GM19351 (cell line): Measurements from ENCODE around the gene NPAS3.

ENCODE experiments used
- ATAC-seq: cut with Tn5 transposase; IDR thresholded peaks from one replicate; pipeline ENCODE4 v1.9.1; 2021; ENCODE audit warnings: mild to moderate bottlenecking, moderate library complexity; ENCODE audit not compliant: unreplicated experiment

NPAS3 gene

DNA sequence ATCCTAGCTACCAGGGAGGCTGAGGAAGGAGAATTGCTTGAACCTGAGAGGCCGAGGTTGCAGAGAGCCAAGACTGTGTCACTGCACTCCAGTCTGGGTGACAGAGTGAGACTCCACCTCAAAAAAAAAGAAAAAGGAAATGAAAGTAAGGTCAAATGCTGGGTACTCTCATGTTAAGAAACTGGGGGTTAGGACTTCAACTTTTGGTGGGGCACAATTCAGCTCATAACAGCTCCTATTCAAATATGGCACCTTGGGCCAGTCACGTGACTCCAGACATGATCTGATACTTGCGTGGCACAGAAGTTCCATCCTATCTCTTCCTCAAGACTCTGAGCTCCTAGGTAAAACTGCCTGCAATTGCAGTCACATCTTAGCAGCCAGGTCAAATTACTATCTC is 869.5 kb downstream of the NPAS3 start:
- ATAC-seq, result no peak

DNA sequence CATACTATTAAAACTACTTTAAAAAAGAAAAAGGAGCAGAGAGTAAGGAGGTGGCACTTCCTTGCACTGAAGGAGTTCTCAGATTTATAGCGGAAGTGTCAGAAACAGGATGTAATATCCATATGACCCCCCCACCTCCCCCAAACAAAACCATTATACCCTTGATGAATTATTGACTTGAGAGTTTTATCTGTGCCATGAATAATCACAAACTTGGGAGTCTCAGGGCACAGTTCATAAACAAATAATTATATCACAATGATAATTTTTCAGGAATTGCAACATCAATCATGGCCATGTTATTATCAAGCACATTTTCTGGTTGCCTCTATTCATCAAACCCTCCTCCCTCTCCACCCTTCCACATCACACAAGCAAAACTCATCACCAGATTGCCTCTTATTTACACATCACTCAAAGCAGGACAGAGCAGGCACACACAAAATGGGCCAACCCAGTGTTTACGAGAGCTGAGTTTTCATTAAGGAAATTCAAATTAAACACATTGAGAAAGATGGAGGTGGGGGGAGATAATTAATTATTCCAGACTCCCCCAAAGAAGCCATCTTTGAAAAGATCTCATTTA is 870.8 kb downstream of the NPAS3 start:
- no peak for ATAC-seq

DNA sequence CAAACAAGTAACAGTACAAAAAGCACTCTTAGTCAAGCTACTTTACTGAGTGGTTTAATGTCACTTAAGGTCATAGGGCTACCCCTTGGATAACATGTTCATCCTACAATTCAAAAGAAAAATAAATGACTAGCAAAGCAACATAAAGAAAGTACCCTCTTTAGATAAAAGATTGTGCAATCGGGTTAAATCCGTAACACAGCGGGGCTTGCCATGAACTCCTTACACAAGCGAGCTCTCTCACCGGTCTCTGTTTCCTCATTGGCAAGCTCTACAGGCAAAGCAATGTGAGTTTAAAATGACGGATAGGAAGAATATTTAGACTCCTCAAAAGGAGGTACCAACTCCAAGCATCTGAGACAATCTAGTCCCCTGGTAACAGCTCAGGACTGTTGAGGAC is 871.6 kb downstream of the NPAS3 start:
- no peak for ATAC-seq

DNA sequence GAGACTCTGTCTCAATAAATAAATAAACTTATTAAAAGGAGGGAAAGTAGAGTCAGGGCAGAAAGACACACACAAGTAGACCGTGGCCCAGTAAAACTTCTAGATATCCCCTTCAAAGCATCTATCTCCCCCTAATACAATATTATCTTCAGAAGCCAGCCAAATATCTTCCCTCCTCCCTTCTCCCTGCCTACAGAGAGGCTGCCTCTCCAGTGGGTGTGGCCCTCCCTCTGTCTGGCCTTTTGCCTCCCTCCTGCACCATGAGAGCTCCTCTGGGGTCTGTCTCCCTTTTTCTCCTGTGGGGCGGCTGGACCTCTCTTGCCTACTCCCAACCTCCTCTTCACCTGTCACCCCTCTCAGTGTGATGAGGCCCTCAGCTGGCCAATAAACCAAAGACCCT is 873.0 kb downstream of the NPAS3 start:
- ATAC-seq, result no peak

DNA sequence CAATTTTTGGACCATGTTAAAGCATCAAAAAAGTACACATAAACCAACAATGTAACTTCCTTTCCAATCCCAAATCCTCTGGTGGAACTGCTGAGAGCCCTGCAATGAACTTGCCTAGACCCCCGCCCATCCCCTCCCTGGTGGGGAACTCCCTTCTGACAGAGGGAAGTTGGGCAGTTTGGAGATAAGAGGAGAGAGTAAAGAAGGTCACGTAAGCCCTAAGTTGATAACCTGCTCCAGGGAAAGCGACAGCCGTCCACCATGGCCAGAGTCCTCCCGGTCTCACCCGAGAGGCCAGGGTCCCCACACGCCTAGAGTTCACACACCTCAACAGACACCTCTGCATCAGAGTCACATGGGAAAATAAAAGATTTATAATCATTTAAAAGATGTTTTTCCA is 873.5 kb downstream of the NPAS3 start:
- no peak for ATAC-seq

DNA sequence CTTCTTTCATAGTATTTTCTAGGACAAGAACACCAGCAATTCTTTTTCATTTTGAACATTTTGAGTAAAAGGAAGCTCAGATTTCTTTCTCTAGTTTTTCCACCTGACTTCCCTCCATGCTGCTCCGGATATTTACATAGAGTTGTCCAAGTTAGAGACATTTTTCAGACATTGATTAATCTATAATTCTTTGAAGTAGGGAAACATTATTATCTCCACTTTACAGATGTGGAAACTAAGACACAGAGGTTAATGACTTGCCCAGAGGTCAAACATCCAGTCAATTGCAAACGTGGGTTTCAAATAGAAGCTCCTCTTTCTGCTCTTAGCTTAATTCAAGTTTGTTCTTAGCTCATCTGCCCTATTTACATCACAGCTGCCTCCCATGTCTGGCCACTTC is 873.9 kb downstream of the NPAS3 start:
- ATAC-seq, result no peak

DNA sequence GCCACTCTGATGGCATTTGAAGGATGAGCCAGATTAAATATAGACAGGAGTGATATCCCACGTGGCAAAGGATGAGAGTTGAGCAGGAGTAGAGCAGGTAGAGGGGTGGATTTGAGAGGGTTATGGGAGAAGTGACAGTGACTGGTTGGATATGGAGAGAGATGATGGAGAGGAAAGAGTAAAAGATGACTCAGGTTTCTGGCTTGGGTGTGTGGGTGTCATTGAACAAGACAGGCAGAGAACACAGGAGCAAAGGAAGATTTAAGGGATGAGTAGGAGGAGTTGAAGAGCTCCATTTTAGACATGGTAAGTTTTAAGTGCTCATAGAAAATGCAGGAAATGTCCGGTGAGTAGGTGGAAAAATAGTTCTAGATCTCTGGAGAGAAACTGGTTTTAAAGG is 875.3 kb downstream of the NPAS3 start:
- ATAC-seq, result no peak

DNA sequence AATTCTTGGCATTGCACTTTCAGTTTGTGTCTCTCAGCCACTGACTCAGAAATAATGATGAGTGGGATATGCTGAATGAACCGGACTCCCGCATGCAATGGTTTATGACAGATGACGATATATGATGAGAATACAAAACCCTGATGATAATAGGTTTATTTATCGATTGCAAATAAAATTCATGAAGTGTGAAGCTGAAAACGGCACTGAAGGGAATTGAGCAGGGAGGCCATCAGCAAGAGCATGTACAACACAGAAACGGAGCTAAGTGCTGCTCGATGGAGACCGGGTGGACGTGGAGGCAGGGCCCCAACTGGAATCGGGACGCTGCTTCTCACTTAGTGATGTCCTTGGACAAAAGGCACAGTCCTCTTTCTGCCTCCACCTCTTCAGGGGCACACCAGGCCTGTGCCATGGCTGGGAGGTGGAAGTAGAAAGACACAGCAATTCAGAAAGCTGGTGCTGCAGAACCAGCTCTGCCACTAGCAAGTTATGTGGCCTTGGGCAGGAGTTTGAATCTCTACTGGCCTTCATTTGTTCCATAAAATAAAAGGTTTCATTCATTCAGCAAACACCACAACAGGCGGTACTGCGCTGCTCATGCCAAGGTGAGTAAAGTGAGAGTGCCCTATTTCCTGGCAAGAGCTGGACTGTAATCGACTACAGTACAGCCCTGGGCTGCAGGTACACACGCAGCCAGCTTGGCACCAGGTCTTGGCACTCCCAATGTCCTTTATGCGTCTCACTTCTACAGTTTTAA is 895.2 kb downstream of the NPAS3 start:
- ATAC-seq, result no peak

DNA sequence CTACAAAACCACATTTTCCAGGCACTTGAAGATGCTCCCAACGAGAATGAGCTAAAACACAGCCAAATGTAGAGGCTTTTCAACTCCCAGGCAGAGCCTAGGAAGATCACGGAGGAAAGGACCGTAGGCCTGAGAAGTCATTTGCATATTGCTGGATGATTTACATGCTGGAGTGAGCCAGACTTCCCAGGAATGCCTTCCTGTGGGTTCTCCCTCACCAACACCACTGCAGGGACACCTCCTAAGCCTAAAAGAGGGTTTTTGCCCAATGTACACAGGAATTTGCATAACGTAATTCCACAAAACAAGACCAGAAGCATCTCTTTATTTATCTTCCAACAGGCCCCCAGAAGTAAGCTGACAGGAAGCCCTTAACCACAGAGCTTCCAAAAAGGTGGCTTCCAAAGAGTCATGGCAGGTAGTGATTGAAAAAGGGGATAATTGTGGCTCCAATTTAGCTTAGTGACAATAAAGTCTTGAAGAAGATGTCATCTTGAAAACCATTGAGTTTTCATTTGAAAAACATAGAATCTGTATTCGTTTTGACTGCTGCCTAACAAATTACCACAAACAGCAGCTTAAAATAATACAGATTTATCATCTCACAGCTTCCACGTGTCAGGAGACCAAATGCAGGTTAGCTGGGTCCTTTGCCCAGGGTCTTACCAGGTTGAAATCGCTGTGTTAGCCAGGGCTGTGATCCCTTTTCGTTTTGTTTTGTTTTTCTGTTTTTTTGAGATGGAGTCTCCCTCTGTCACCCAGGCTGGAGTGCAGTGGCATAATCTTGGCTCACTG is 896.0 kb downstream of the NPAS3 start:
- no peak for ATAC-seq

DNA sequence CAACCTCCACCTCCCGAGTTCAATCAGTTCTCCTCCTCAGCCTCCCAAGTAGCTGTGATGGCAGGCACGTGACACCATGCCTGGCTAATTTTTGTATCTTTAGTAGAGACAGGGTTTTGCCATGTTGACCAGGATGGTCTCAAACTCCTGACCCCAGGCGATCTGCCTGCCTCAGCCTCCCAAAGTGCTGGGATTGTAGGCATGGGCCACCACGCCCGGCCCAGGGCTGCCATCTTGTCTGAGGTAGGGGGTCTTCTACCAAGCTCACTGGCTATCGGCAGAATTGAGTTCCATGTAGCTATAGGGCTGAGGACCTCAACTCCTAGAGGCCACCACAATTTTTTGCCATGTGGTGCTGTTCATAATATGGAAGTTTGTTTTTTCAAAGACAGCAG is 896.6 kb downstream of the NPAS3 start:
- ATAC-seq, result no peak

DNA sequence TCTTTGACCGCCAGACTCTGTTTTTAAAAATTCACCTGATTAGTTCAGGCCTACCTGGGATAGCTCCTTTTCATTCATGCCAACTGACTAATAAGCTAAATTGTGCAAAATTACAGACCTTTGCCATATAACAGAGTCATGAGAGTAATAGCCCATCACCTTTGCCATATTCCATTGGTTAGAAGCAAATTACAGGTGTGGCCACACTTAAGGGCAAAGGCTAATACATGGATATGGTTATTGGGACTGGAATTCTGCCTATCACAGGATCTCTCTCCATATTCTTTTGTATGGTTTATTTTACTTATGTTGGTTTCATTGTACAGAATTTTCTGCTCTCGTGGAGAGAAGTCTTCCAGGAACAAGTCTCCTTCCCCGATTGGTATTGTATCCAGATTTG is 897.0 kb downstream of the NPAS3 start:
- ATAC-seq, result no peak

DNA sequence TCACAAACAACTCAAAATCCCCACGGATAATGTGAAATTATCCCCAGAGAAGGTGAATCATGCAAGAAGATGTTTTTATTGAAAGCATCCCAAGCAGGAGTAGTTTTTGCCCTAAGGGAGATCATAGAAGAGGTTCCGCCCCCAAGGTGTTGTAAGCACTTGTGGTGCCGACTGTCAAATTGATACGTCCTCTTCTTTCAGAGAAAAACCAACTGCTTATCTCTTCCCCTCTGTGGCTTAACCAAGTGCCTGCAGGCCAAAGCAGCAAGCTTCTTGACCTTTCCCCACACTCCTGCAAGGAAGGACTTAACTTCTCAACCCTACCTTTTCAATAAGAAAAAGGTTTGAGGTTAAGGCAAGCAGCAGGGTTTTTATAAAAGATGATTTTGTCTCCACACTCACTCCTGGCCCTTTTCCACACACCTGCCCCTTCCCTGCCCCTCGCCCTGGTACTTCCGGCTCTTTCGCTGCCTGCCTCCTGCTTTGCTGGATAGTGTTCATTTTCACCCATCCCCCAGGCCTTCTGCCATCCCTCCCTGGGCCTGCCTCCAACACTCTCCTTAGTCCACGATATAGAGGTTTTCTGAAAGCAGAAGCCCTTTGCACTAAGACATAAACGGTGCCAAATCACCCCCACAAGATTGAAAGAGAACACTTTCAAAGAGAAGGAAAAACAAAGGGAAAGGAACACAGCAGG is 897.7 kb downstream of the NPAS3 start:
- ATAC-seq, result no peak

DNA sequence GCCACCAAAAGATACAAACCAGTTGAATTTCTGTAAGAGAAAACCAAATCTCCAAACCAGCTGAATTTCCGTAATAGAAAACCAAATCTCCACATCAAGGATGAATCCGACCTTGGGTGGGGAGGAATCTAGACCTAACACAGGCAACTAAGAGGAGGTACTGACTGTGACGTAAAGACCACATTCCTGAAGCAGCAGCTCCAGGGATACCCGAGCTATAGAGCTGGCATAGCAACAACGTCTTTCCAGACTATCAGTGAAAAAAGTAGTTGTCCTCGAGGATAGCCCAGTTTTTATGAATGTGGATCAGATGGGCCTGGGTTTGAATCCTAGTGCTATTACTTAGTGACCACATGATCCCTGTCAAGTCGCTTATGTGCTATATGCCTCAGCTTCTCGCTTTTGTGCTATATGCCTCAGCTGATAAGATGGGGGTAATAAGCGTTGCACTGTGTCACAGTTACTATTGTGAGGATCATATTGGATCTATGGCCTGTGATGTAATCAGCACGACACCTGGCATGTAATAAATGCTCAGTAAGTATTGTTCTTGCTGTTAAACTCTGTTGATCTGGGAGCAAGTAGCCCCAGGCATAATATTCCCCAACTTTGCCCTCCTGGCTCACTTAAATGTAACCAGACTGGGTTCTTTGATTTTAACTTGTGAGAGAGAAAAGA is 898.4 kb downstream of the NPAS3 start:
- ATAC-seq, result no peak

DNA sequence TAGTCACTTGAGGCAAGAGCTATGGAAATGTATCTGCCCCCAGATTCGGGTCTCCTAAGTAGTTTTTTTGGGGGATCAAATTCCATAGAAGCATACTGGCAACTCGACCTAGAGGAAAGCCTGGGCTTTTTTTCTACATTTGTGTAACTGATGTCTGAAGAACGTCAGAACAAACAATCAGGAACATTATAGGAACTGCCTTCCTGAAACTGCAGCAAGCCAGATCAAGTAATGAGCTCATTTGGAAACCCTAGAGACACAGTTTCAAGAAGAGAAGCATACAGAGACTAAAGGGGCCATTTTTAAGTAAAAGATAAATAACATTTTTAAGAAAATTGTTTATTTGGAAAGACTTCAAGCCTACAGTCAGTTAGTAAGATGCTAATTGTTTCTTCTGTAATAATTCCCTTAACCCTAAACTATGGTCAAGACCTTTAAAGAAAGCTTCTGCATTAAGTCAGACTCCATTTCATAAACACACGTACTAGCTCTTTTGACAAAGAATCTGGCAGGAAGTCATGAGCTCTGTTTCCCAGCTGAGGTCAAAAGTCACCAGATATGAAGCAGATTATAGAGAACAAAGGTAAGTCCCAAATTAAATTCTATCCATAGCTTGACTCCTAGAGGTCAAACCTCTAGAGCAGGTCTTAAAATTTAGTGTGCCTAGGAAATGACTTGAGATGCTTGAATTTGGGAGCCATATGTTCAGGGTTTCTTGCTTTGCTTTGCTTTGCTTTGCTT is 899.4 kb downstream of the NPAS3 start:
- no peak for ATAC-seq

DNA sequence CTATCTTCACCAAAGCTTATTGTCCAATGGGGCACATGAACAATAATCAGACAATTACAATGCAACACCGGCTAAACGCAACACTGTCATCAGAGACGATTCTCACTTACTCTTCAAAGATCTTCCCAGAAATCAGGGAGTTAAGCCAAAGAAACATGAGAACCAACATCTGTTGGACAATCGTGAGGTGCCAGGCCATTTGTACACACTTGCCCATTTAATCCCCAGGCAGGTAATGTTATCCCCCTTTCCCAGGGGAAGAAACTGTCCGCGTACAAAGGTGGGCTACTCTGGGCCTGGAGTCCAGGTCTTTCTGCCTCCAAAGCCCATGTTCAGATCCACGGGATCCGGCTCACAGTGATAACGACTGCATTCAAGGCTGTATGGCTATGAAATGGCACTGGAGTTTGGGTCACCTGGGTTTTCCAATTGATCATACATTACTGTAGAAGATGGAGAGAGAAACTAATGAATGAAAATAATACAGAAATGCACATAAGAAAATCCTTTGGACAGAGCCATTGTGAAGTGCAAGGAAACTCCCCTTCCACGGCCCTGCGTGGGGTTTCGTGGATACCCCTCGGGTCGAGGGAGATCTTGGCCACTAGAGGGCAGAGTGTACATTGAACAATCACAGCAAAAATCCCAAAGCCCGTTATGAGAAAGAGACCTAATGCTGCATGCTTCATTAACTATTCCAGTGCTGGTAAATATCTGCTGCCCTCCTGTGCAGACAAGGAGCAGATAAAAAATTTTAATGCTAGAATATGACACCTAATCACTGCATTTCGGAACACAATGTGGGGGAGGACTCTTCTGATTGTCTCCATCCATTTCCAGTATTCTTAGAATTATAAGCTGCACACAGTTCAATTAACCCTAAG is 900.8 kb downstream of the NPAS3 start:
- peak; percentile 55 for ATAC-seq

DNA sequence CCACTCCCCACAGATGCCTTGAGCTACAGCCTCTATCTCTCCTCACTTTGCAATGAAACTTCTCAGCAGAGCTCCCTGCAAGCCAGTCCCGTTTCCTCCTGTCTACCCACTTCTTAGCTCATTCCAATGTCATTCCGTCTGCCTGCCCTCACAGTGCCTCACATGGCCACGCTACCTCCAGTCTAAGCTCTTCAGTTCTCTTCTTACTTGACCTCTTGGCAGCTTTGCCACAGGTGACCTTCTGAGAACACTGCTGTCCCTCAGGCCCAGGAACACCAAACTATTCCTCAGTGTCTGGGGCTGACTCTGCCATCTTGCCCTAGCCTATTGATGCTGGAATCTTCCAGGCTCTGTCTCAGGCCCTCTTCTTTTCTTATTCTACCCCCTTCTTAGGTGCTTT is 902.1 kb downstream of the NPAS3 start:
- ATAC-seq, result no peak

DNA sequence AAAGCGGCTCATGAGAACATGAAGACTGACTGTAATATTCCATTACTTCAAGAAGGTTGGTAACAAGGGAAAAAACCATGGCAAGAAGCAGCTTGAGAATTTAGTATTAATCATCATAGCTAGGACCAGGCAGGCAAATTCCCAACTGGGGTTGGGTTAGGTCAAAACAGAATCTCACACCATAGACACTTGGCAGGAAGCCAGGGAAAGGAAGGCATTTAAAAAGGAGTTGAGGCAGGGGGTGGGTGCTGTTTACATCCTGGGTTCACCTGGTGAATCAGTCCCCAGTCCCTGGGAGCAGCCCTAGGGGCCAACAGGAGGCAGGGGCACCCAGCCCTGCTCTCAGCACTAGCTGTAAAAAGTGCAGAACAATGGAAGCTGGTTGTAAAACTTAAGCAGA is 903.6 kb downstream of the NPAS3 start:
- ATAC-seq, result no peak

DNA sequence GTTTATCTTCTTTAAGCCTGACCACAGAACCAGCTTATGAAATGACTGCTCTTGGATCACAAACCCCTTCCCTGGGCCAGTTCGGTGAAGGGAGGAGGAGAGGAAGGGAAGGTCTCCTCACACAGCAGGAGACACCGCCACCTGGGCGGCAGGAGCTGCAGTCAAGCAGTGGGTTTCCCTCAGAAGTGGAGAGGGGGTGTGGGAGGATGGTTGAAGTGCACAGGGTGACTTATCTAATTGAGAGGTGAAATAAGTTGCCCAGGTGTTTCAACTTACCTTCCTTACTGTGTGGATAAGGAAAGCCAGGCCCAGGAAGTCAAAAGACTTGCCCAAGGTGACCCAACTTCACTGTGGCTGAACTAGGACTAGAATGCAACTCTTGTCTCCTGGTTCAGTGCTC is 905.4 kb downstream of the NPAS3 start:
- no peak for ATAC-seq

DNA sequence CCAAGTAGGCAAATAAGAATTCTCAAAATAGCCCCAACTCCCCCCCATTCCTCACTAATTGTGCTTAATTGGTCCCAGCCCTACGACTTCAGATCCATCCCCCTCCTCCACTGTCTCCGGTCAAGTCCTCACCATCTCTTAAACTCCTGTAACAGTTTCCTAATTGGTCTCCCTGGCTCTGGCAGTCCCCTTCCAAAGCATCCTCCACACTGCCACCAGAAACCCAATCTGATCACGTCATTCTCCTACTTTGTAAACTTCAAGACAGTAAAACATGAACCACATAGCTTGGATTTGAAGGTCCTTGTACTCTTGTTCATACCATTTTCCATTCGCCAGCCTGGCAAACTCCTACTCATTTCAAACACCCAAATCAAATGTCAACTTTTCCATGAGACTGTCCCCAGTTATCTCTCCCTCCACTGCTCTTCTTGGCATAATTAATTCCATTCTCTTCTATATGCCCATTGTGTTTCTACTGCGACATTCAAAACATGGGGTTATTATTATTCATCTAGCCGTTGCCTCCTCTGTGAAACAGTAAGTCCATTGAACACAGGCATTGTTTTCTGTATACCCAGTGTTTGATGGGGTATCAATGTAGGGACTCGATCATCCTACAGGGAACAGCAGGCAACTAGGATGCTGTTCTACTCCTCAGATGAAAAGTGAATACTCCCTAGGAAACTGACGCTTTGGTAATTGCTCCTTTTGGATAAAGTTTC is 907.6 kb downstream of the NPAS3 start:
- ATAC-seq, result no peak
